Glomerular visceral epithelial cell (primary cell): ENCODE results near the gene SLC43A3.
"Not testable (repeated sequence)": the region's sequence is repeated elsewhere in the genome, so short reads cannot be mapped to it uniquely, and the experiment has no call there.

Experiments
- DNase-seq: peaks from one replicate; pipeline ENCODE4 v3.0.0-alpha.2; 2016; ENCODE audit errors: extremely low spot score

The SLC43A3 gene

DNA sequence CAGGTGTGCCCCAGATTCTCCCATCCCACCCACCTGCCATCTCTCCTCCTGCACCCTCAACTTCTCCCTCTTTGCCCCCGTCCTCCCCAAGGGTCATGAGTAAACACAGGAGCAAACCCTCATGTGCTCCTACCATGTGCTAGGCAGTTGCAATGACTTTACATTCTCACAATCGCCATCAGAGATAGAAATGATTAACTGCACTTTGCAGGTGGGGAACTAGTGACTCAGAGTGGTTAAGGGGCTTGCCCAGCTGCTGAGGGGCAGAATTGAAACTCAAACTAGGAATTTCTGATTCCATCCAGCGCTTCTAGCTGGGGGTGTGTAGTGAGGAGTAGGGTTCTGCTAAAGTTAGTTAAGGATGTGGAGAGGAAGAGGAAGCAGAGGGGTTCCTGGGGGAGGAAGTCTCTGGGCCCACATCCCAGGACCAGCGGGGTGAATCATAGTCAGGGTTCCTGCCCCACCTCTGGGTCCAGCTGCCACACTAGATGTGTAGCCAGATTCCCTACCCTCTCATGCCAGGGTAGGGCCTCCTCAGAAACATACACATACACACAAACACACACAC lies 20.5 kb downstream of the SLC43A3 start:
- DNase-seq = peak; percentile 91

- DNase-seq = no peak
Observed at GRCh38 chr11:57405271-57405860, 21.6 kb downstream of the SLC43A3 start.

GRCh38 chr11:57403802-57404147 lies 23.1 kb downstream of the SLC43A3 start:
- DNase-seq = no peak

- not testable (repeated sequence) for DNase-seq
Observed at GRCh38 chr11:57403003-57403801, 23.7 kb downstream of the SLC43A3 start.

DNA sequence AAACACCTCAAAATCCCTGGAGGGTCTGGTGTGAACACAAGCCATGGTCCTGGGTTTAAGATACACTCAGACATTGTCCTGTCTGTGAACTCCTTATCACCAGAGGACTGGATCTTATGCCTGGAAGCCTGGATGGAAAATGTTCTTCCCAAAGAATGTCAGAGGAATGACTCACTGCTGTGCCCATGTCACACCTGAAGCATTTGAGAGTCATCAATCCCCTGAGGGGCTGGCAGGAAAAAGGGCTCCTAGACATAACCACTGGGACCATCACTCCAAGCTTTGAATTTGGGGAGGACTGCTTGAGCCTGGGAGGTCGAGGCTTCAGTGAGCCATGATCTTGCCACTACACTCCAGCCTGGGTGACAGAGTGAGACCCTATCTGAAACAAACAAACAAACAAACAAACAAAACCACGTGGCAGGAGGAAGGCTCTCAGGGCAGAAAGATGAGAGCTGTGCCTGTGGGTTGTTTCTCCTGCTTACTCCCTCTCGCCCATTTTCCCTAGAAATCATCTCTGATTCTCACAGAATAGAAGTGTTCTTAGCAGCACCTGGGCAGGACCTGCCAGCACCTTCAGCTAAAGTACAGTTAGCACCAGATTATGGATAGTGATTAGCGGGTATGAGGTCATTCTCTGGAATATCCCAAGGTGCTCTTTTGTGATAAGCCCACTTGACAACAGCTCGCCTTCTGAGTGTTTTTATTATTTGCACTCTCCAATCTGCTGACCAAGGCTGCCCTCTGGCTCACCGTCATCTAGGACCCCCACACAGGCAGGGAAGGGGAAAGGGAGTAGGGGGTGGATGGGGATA lies 24.5 kb downstream of the SLC43A3 start:
- DNase-seq = no peak

GRCh38 chr11:57399972-57400578 lies 26.8 kb downstream of the SLC43A3 start:
- no peak for DNase-seq

DNA sequence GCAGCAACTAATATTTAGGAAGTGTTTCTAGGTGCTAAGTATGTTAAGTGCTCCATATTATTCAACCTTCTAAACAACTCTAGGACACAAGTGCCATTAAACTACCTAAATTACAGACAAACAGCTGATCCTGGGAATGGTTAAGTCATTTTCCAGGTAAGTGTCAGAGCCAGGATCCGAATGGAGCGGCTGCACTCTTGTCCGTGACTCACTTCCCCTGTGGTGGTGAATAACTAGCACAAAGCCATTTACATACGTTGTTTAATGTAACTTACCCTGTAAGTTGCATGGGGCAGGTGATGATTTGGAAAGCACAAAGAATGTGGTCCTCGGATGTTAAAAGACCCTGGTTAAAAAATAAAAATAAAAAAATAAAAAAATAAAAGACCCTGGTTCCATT lies 27.7 kb downstream of the SLC43A3 start:
- no peak for DNase-seq

DNA sequence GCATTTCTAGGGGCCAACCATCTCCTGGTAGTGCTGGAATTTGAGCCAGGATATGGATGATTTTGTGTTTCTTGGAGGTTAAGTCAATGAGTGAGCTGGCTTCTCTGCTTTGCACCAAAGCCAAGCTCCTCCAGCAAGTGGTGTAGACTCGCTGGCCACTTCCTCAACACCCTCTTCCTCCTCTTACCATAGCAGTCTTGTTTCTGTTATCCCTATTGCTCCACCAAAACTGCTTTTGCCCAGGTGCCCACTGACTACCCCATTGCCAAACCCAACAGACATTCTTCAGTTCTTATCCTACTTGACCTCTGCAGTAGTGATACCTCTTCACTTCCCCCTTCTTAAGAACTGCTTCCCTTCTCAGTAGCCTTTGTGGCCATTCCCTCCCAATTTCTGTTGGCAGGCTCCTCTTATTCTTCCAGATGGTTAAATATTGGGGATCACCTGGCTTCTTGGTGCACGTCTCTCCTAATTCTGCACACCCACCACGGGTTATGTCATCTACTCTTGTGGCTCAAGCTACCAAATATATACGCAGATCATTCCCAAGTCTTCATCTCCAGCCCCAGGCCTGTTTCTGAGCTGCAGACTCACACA lies 29.4 kb downstream of the SLC43A3 start:
- no peak for DNase-seq

- no peak for DNase-seq
Observed at GRCh38 chr11:57396744-57397143, 30.2 kb downstream of the SLC43A3 start.

- DNase-seq = no peak
Observed at GRCh38 chr11:57395905-57396623, 30.9 kb downstream of the SLC43A3 start.

DNA sequence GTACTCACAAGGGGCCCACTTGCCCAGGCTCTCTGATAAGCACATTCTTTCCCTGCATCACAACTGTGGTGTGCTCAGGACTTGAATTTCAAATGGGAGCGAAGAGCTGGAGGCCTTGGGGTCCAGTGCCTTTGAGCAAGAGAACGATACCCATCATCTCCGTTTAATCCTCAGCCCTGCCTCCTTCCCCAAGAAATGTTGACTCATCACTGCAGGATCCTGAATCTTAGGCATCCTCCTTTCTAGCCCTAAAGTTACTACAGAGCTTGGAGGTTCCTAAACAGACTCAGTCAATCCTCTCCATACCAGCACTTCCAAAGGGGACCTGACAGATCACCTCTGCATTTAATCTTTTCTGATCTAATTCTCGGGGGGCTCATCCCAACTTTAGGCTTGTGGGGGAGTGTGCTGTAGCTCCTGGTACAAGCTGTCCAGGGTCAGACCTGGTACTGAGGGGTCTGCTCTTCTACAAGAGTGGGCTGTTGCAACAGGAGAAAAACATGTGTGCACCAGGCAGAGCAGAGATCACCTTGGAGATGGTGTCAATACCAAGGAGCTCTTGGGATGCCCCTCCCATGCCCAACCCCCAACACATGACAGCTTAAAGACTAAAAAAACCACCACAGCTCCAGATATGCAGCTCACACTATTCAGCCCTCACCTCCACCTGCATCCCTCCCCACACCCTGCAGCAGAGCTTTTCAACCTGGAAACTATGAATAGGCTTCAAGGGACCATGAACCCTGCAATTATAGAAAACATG lies 32.5 kb downstream of the SLC43A3 start:
- no peak for DNase-seq

- DNase-seq = no peak
Observed at GRCh38 chr11:57392763-57393105, 34.2 kb downstream of the SLC43A3 start.

- no peak for DNase-seq
Observed at GRCh38 chr11:57392066-57392762, 34.7 kb downstream of the SLC43A3 start.

- no peak for DNase-seq
Observed at GRCh38 chr11:57391539-57391938, 35.4 kb downstream of the SLC43A3 start.

DNA sequence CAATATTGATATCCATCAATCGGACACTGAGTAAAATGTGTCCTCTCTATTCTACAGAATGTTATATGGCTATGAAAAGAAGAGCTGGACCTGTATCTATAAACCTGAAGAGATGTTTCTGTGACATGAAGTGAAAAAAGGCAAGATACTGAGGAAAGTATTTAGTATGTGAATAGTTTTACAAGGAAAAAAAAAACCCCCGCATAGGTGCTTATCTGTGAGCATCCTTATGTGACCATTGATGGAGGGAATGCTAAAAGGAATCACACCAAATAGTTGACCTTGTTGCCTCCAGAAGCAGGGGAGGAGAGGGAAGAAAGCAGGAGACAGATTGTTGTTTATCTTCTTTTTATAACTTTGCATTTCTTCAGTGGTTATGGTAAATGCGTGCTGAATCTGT lies 35.8 kb downstream of the SLC43A3 start:
- no peak for DNase-seq

- no peak for DNase-seq
Observed at GRCh38 chr11:57390535-57390934, 36.4 kb downstream of the SLC43A3 start, which contains the start of gene PRG2. Gene PRG2 (minus strand): TSS chr11:57390650. CDS start chr11:57389944, 706 bp downstream.

- DNase-seq = no peak
Observed at GRCh38 chr11:57387289-57388030, 39.5 kb downstream of the SLC43A3 start.

- DNase-seq = no peak
Observed at GRCh38 chr11:57386178-57386940, 40.6 kb downstream of the SLC43A3 start.
